ENCODE measurements around the gene PPM1J.

PPM1J gene

DNA sequence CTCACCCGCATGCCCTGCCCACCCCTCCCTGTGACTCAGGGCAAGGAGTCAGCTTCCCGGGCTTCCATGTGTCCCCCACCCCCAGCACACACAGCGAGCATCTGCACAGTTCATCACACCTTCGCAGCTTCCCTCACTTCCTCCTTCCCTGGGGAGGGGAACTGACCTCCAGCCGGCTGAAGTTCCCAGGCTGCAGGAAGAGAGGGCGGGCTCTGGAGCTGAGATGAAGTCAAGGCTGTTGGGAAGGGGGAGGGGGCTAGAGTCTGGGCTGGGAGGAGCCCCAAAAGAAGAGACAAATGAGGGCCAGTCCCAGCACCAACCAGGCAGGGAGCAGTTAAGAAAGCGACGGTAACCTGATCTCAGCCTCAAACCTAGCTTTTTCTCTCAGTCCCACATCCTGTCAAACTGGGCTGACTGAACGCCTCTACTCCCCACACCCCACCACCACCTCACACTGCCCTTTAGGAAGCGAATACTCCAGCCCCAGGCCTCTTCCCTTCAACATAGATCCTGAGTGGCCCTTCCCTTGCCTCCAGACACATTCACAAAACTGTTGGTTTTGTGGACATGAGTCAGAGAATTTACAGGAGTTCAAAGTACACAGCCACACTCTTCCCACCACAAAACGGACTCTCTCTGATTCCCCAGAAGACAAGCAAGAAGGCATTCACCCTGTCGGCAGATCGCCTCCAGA, 10.1 kb downstream of the PPM1J start:
- DNase-seq: no peak

GRCh38 chr1:112704391-112704933, 10.7 kb downstream of the PPM1J start:
- no peak for DNase-seq

DNA sequence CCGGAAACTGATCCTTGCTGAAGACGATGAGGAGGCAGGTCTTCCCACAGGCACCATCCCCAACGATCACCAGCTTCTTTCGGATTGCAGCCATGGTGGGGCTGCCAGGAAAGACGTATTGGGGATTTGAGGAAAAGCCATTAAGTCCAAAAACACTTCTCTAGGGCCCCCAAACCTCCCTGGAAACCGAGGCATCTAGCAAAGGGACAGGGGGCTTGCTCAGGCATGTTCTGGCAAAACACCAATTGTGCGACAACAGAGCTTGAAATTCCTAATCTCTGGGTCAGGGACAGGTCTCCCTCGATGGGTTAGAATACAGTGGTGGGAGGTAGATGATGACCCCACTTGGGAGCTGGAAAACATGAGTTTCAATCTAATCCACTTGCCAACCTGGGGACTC, 11.4 kb downstream of the PPM1J start:
- DNase-seq: no peak

- no peak for DNase-seq
Observed at GRCh38 chr1:112702420-112703261, 12.5 kb downstream of the PPM1J start.

- no peak for DNase-seq
Observed at GRCh38 chr1:112702067-112702395, 13.1 kb downstream of the PPM1J start.

- no peak for DNase-seq
Observed at GRCh38 chr1:112701227-112702066, 13.7 kb downstream of the PPM1J start.

GRCh38 chr1:112700290-112701226, 14.6 kb downstream of the PPM1J start:
- peak; percentile 63 for DNase-seq

GRCh38 chr1:112699425-112700144, 15.5 kb downstream of the PPM1J start:
- DNase-seq: no peak

GRCh38 chr1:112698366-112699310, 16.5 kb downstream of the PPM1J start:
- no peak for DNase-seq

- no peak for DNase-seq
Observed at GRCh38 chr1:112697781-112698201, 17.3 kb downstream of the PPM1J start.

DNA sequence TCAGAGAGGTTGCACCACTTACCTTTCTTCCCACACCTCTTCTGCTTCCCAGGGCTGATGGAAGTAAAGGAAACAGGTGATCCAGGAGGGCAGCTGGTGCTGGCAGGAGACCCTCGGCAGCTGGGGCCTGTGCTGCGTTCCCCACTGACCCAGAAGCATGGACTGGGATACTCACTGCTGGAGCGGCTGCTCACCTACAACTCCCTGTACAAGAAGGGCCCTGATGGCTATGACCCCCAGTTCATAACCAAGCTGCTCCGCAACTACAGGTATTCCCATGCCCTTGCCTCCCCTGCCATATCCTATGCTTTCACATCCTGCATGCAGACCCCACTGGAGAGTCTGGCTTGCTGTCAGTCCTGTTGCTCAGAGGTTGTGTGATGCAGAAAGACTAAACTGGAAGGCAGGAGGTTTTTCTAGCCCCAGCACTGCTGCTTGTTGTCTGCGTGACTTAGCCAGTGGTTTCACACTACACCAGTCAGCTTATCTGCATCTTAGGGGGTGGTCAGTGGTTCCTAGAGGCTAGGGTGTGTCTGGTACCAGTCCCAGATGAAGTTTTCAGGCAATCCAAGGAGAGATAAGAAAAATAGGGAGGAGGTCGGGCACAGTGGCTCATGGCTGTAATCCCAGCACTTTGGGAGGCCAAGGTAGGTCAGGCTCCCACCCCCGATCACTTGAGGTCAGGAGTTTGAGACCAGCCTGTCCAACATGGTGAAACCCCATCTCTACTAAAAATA, 18.4 kb downstream of the PPM1J start:
- DNase-seq: no peak

- no peak for DNase-seq
Observed at GRCh38 chr1:112695276-112695675, 19.9 kb downstream of the PPM1J start.

DNA sequence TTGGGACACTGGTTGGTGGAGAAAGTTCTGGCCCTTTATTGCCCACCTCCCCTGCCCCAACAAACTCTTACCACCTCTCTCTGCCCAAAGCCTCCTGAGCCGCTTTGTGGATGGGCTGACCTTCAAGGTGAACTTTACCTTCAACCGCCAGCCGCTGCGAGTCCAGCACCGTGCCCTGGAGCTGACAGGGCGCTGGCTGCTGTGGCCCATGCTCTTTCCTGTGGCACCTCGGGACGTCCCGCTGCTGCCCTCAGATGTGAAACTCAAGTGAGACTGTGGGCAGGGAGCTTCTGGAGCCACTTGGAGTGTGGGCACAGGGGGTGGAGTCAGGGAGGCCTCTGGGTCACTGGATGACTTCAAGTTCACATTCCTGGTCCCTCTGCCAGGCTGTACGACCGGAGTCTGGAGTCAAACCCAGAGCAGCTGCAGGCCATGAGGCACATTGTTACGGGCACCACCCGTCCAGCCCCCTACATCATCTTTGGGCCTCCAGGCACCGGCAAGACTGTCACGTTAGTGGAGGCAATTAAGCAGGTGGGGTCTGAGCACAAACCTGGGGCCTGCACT, 20.7 kb downstream of the PPM1J start:
- DNase-seq: no peak

GRCh38 chr1:112693821-112694220, 21.3 kb downstream of the PPM1J start:
- no peak for DNase-seq

DNA sequence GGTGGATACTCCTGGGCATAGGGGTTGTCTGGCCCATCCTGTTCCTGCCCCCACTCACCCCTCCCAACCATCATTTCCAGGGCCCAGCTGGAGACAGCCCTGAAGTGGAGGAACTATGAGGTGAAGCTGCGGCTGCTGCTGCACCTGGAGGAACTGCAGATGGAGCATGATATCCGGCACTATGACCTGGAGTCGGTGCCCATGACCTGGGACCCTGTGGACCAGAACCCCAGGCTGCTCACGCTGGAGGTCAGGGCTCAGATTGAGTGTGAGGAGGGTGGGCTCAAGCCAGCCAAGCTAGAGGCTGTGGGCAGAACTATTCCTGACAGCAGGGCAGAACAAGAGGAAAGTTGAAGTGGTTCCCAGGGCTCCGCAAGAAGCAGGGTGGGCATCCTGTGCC, 22.5 kb downstream of the PPM1J start:
- DNase-seq: no peak

DNA sequence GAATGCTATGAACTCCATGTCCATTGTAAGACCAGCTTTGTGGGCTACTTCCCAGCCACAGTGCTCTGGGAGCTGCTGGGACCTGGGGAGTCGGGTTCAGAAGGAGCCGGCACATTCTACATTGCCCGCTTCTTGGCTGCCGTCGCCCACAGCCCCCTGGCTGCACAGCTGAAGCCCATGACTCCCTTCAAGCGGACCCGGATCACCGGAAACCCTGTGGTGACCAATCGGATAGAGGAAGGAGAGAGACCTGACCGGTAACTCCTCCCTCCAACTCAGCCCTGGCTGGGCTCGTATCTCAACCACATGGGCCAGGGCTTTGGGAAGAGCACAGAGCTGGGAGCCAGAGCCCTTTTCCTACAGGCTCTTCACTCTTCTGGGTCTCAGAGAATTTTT, 25.3 kb downstream of the PPM1J start:
- no peak for DNase-seq

- no peak for DNase-seq
Observed at GRCh38 chr1:112689196-112689841, 25.8 kb downstream of the PPM1J start.

- no peak for DNase-seq
Observed at GRCh38 chr1:112688781-112689193, 26.3 kb downstream of the PPM1J start.

Data from effector CD8-positive, alpha-beta T cell (primary cell).